ENCODE data around the gene FYCO1. TPM values are rescaled to one million over a fixed set of nuclear protein-coding genes. Genes with fewer than 3 reads are reported as not detected.

The FYCO1 gene
- total RNA-seq, 1 donor from 2014 or later = 26.7 TPM

GRCh38 chr3:45921158-45922038 is 74.2 kb downstream of the FYCO1 start:
- DNase-seq (ENCODE audit: low read depth) = no peak
- no peaks in the 10 kb centered on the region for H3K27me3 ChIP-seq (ENCODE audit: control insufficient read depth, insufficient read depth, low read length)
- no peaks in the 10 kb centered on the region for H3K36me3 ChIP-seq (ENCODE audit: control insufficient read depth, insufficient read depth, low read length)
- TF ChIP-seq, protein P1, sequence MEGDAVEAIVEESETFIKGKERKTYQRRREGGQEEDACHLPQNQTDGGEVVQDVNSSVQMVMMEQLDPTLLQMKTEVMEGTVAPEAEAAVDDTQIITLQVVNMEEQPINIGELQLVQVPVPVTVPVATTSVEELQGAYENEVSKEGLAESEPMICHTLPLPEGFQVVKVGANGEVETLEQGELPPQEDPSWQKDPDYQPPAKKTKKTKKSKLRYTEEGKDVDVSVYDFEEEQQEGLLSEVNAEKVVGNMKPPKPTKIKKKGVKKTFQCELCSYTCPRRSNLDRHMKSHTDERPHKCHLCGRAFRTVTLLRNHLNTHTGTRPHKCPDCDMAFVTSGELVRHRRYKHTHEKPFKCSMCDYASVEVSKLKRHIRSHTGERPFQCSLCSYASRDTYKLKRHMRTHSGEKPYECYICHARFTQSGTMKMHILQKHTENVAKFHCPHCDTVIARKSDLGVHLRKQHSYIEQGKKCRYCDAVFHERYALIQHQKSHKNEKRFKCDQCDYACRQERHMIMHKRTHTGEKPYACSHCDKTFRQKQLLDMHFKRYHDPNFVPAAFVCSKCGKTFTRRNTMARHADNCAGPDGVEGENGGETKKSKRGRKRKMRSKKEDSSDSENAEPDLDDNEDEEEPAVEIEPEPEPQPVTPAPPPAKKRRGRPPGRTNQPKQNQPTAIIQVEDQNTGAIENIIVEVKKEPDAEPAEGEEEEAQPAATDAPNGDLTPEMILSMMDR (IDR thresholded peaks at IDR 0.05; ENCODE audit: insufficient read depth, low read length, poor library complexity, severe bottlenecking) = no peak
- no peak overlapping the region for H3K4me3 ChIP-seq (ENCODE audit: low read depth, low read length)

DNA sequence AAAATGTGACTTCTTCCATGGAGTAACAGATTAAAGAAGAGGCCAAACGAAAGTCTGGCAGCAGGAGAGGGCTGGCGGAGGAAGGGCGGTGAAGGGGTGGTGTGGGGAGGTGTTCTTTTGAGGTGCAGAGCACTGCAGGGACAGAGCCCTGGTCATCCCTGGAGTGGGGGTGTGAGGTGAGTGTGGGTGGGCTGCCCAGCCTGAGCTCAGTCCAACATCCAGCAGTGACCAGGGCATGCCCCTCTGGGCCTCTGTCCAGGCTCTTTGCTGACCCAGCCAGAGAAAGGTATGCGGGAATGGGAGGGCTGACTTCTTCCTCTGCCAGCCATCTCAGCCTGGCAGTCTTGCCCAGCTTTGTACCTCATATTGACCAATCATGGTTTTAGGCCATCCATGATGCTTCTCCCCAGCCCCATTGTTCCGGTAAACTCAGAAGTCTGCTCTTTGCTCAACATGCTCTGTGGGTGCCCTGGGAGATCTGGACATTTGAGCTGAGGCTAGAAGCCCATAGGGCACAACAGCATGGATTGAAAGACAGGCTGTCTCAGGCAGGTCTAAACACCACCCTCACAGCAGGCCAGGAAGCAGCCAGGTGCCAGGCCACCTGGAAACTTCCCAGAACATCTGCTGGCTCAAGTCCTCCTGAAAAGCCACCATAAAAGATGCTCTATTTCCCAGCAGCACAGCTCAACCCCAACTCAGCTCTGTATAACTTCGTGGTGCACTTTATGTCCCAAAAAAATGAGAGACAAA is 78.3 kb downstream of the FYCO1 start:
- H3K27me3 ChIP-seq (ENCODE audit: control insufficient read depth, insufficient read depth, low read length) = no peaks in the 10 kb centered on the region
- TF ChIP-seq, protein P1 (IDR thresholded peaks at IDR 0.05; ENCODE audit: insufficient read depth, low read length, poor library complexity, severe bottlenecking) = no peak
- no peak overlapping the region for H3K4me3 ChIP-seq (ENCODE audit: low read depth, low read length)
- DNase-seq (ENCODE audit: low read depth) = no peak
- H3K36me3 ChIP-seq (ENCODE audit: control insufficient read depth, insufficient read depth, low read length) = no peaks in the 10 kb centered on the region

GRCh38 chr3:45915518-45916231 is 79.9 kb downstream of the FYCO1 start:
- Histone ChIP-seq H3K36me3 (ENCODE audit: control insufficient read depth, insufficient read depth, low read length) (no peaks in the 10 kb centered on the region), H3K4me3 (ENCODE audit: low read depth, low read length) (no peak overlapping the region), H3K27me3 (ENCODE audit: control insufficient read depth, insufficient read depth, low read length) (no peaks in the 10 kb centered on the region)
- TF ChIP-seq, protein P1 (IDR thresholded peaks at IDR 0.05; ENCODE audit: insufficient read depth, low read length, poor library complexity, severe bottlenecking) = no peak
- DNase-seq (ENCODE audit: low read depth) = peak; percentile 77

GRCh38 chr3:45915059-45915439 is 80.6 kb downstream of the FYCO1 start:
- no peak for DNase-seq (ENCODE audit: low read depth)
- no peaks in the 10 kb centered on the region for H3K27me3 ChIP-seq (ENCODE audit: control insufficient read depth, insufficient read depth, low read length)
- H3K4me3 ChIP-seq (ENCODE audit: low read depth, low read length) = no peak overlapping the region
- no peaks in the 10 kb centered on the region for H3K36me3 ChIP-seq (ENCODE audit: control insufficient read depth, insufficient read depth, low read length)
- TF ChIP-seq, protein P1 (IDR thresholded peaks at IDR 0.05; ENCODE audit: insufficient read depth, low read length, poor library complexity, severe bottlenecking) = no peak

- H3K4me3 ChIP-seq (ENCODE audit: low read depth, low read length) = no peak overlapping the region
- no peak for DNase-seq (ENCODE audit: low read depth)
- TF ChIP-seq, protein P1 (IDR thresholded peaks at IDR 0.05; ENCODE audit: insufficient read depth, low read length, poor library complexity, severe bottlenecking) = no peak
- H3K36me3 ChIP-seq (ENCODE audit: control insufficient read depth, insufficient read depth, low read length) = no peaks in the 10 kb centered on the region
- no peaks in the 10 kb centered on the region for H3K27me3 ChIP-seq (ENCODE audit: control insufficient read depth, insufficient read depth, low read length)
Observed at GRCh38 chr3:45914362-45915058, 81.1 kb downstream of the FYCO1 start.
